Keratinocyte (primary cell): ENCODE data around the gene VWC2L. TPM values are rescaled to one million over a fixed set of nuclear protein-coding genes. Genes with fewer than 3 reads are reported as not detected.

Experiments
- DNase-seq: peaks from one replicate; pipeline ENCODE4 v3.0.0-alpha.2; 2011; ENCODE audit warnings: low read depth, missing footprints, low spot score
- FAIRE-seq: peaks from 2 replicates; lab custom pipeline; 2011; peaks lifted over from hg19 to GRCh38; lab: Jason Lieb, UNC
- H2AFZ ChIP-seq: 2 replicates; pipeline ENCODE4 v1.6.0; 2012; ENCODE audit warnings: low read length, control low read depth, inconsistent platforms; ENCODE audit not compliant: control insufficient read depth
- H3K27ac ChIP-seq: 2 replicates; pipeline ENCODE4 v1.5.1; 2011; ENCODE audit warnings: low read length; ENCODE audit not compliant: control insufficient read depth, insufficient read depth
- H3K27me3 ChIP-seq: 3 replicates; pipeline ENCODE4 v1.6.0; 2011; ENCODE audit warnings: low read length; ENCODE audit not compliant: control insufficient read depth, insufficient read depth; ENCODE audit errors: extremely low read depth
- H3K36me3 ChIP-seq, 2 experiments: 2 replicates in 1 of 2; 3 replicates in 1 of 2; pipeline ENCODE4 v1.5.1; 2011; ENCODE audit warnings: low read length in 2 of 2, mild to moderate bottlenecking in 1 of 2; ENCODE audit not compliant: control insufficient read depth in 2 of 2, insufficient read depth in 2 of 2; ENCODE audit errors: extremely low read depth in 1 of 2
- H3K4me1 ChIP-seq: 3 replicates; pipeline ENCODE4 v1.5.1; 2011; ENCODE audit warnings: low read length; ENCODE audit not compliant: control insufficient read depth, insufficient read depth; ENCODE audit errors: extremely low read depth
- H3K4me2 ChIP-seq: 3 replicates; pipeline ENCODE4 v1.6.0; 2011; ENCODE audit warnings: low read depth, low read length; ENCODE audit not compliant: control insufficient read depth, insufficient read depth; ENCODE audit errors: extremely low read depth
- H3K4me3 ChIP-seq, 3 experiments: fragments of 200-600 bp in 1 of 3; sonication (generic) in 1 of 3; 2 replicates in 2 of 3; 3 replicates in 1 of 3; pipeline ENCODE4 v1.5.1; 2011 to 2016; ENCODE audit warnings: low read length in 3 of 3, mild to moderate bottlenecking in 3 of 3, control low read depth in 2 of 3, inconsistent platforms in 1 of 3, low read depth in 1 of 3, mixed read lengths in 1 of 3, mixed run types in 1 of 3, moderate library complexity in 1 of 3; ENCODE audit not compliant: control insufficient read depth in 2 of 3, insufficient read depth in 2 of 3; ENCODE audit errors: extremely low read depth in 1 of 3
- H3K79me2 ChIP-seq: 2 replicates; pipeline ENCODE4 v1.6.0; 2012; ENCODE audit warnings: low read length; ENCODE audit not compliant: control insufficient read depth, insufficient read depth
- H3K9ac ChIP-seq: 3 replicates; pipeline ENCODE4 v1.6.0; 2011; ENCODE audit warnings: low read length; ENCODE audit not compliant: control insufficient read depth, insufficient read depth; ENCODE audit errors: extremely low read depth
- H3K9me1 ChIP-seq: 3 replicates; pipeline ENCODE4 v1.6.0; 2011; ENCODE audit warnings: low read length; ENCODE audit not compliant: control insufficient read depth, insufficient read depth; ENCODE audit errors: extremely low read depth
- H3K9me3 ChIP-seq: 2 replicates; pipeline ENCODE4 v1.5.1; 2012; ENCODE audit warnings: low read depth, low read length; ENCODE audit not compliant: control insufficient read depth
- H4K20me1 ChIP-seq: 3 replicates; pipeline ENCODE4 v1.6.0; 2011; ENCODE audit warnings: low read length; ENCODE audit not compliant: control insufficient read depth, insufficient read depth; ENCODE audit errors: extremely low read depth
- EZH2 ChIP-seq: IDR thresholded peaks from one replicate; pipeline ENCODE4 v1.6.1; 2012; ENCODE audit warnings: inconsistent platforms, mild to moderate bottlenecking, low read length, moderate library complexity
- dilution Hi-C: fragments of 300-500 bp; cut with MboI; formaldehyde crosslinking; loops from one replicate; pipeline ENCODE4 v1.7.0; 2020; ENCODE audit warnings: low sequenced_read_pairs; ENCODE audit not compliant: extremely low pct_ligation_motif_present
- polyA plus RNA-seq, 5 experiments: library from polyadenylated mRNA; depleted of rRNA in 3 of 5; stranded (reverse) in 3 of 5; stranded (forward) in 1 of 5; unstranded in 1 of 5; fragments of >200 nt; gene quantifications; 1 replicate in 1 of 5; 2 replicates in 3 of 5; 3 replicates in 1 of 5; pipeline versions ENCODE4 v1.2.1 to v1.2.3, GENCODE V29; 2011 to 2012; ENCODE audit warnings: missing spikeins in 2 of 5, low read depth in 1 of 5, low replicate concordance in 1 of 5
- TF ChIP-seq, protein P1 (sequence below), 3 experiments: IDR thresholded peaks in 1 of 3; conservative IDR thresholded peaks in 1 of 3; optimal IDR thresholded peaks in 1 of 3; 2 replicates in 2 of 3; 3 replicates in 1 of 3; pipeline versions ENCODE3 to v1.5.1; 2011; ENCODE audit warnings: low read length in 3 of 3, mild to moderate bottlenecking in 3 of 3, moderate library complexity in 2 of 3, control low read depth in 1 of 3, inconsistent platforms in 1 of 3; ENCODE audit not compliant: insufficient read depth in 2 of 3; ENCODE audit errors: extremely low read depth in 1 of 3

The VWC2L gene
- polyA plus RNA-seq, 1 donor (not counting 4 experiments of a cell fraction or from before 2014, with no cell fraction given) = not detected

DNA sequence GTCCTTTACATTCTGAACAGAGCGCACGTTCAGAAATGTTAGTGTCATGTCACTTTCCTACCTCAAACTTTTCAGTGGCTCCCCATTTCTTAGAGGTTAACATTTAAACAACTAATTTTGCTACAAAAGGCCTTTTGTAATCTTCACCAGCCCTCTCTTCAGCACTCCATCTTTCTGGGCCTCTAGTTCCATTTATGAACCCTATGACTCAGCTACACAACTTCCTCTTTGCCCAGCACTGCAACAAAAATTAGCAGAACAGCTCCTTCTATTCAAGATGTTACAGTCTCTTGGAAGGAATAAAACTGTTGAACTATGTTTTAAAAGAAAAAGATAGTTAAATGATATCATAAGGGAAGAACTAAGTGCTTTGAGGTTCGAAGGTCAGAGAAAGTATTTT lies 139.9 kb downstream of the VWC2L start:
- dilution Hi-C loops = no loop called here
- no peak for DNase-seq

DNA sequence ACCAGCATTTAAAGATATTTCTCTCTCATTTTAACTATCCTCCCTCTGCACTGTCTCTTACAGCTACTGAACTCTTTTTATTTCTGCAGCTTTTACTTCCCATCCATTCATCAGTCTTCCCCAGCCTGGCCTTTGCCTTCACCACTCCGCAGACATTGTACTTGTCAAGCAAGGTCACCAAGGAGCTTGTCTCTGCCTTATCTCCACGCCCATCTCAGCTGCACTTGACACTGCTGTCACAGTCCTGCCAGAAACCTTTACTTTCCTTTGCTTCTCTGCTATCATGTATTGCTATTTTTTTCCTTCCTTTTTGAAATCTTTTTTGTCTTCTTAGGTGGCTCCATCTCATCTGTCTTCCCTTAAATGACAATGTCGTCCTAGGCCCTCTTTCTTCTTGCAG lies 147.0 kb downstream of the VWC2L start:
- Histone ChIP-seq H4K20me1 (no peaks in the 10 kb centered on the region), H3K36me3 (no peaks in the 10 kb centered on the region), H3K4me3 (no peak overlapping the region), H3K27me3 (no peaks in the 10 kb centered on the region), H3K27ac (no peak overlapping the region), H3K4me1 (peaks cover 11% of the 10 kb centered on the region), H3K9me3 (no peaks in the 10 kb centered on the region), H2AFZ (no peak overlapping the region), H3K79me2 (no peaks in the 10 kb centered on the region), H3K4me2 (no peak overlapping the region), H3K9ac (no peak overlapping the region), H3K9me1 (no peaks in the 10 kb centered on the region)
- dilution Hi-C loops = no loop called here
- FAIRE-seq (no peak), DNase-seq (no peak)
- no peak for TF ChIP-seq EZH2
- TF ChIP-seq, protein P1, sequence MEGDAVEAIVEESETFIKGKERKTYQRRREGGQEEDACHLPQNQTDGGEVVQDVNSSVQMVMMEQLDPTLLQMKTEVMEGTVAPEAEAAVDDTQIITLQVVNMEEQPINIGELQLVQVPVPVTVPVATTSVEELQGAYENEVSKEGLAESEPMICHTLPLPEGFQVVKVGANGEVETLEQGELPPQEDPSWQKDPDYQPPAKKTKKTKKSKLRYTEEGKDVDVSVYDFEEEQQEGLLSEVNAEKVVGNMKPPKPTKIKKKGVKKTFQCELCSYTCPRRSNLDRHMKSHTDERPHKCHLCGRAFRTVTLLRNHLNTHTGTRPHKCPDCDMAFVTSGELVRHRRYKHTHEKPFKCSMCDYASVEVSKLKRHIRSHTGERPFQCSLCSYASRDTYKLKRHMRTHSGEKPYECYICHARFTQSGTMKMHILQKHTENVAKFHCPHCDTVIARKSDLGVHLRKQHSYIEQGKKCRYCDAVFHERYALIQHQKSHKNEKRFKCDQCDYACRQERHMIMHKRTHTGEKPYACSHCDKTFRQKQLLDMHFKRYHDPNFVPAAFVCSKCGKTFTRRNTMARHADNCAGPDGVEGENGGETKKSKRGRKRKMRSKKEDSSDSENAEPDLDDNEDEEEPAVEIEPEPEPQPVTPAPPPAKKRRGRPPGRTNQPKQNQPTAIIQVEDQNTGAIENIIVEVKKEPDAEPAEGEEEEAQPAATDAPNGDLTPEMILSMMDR (optimal IDR thresholded peaks at IDR 0.05 in 1 of 3, IDR thresholded peaks at IDR 0.05 in 1 of 3, conservative IDR thresholded peaks at IDR 0.05 in 1 of 3; ENCODE audit: extremely low read depth in 1 of 3, insufficient read depth in 2 of 3, low read length in 3 of 3) = no peak

More for the DNA sequence above, 139.9 kb downstream of the VWC2L start:
- Histone ChIP-seq H3K27ac (no peak overlapping the region), H3K4me1 (peaks cover 5% of the 10 kb centered on the region), H3K9me1 (no peaks in the 10 kb centered on the region), H3K9me3 (no peaks in the 10 kb centered on the region), H3K36me3 (no peaks in the 10 kb centered on the region), H3K79me2 (no peaks in the 10 kb centered on the region), H3K27me3 (no peaks in the 10 kb centered on the region), H3K4me3 (no peak overlapping the region), H2AFZ (no peak overlapping the region), H3K4me2 (no peak overlapping the region), H3K9ac (no peak overlapping the region), H4K20me1 (no peaks in the 10 kb centered on the region)
- FAIRE-seq = no peak
- no peak for TF ChIP-seq EZH2

DNA sequence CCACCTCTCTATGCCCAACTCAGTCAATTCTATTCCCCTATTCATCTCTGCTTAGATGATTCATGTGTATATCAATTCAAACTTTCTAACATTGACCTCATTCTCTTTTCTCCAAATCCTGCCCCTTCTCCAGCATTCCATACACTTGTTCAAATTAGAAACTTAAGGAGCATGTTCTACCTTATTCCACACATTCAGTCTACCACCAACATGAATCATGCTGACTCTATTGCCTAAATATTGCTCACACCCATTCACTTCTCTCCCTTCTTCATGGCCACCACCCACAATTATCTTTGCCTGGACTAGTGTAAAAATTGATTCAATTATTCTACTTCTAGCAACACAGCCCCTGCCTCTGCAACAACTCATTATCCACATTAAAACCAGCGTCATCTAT lies 147.5 kb downstream of the VWC2L start:
- no peak for TF ChIP-seq EZH2
- TF ChIP-seq, protein P1 (optimal IDR thresholded peaks at IDR 0.05 in 1 of 3, IDR thresholded peaks at IDR 0.05 in 1 of 3, conservative IDR thresholded peaks at IDR 0.05 in 1 of 3; ENCODE audit: extremely low read depth in 1 of 3, insufficient read depth in 2 of 3, low read length in 3 of 3) = no peak
- Histone ChIP-seq H3K4me3 (no peak overlapping the region), H2AFZ (no peak overlapping the region), H3K27me3 (no peaks in the 10 kb centered on the region), H3K27ac (no peak overlapping the region), H4K20me1 (no peaks in the 10 kb centered on the region), H3K9me1 (no peaks in the 10 kb centered on the region), H3K36me3 (no peaks in the 10 kb centered on the region), H3K4me2 (no peak overlapping the region), H3K4me1 (peaks cover 11% of the 10 kb centered on the region), H3K9me3 (no peaks in the 10 kb centered on the region), H3K79me2 (no peaks in the 10 kb centered on the region), H3K9ac (no peak overlapping the region)
- peak; percentile 49 for DNase-seq
- dilution Hi-C loops = no loop called here
- FAIRE-seq = peak; percentile 49
